Gastrocnemius medialis (tissue), 4 donors: ENCODE results near the gene CASK.

ENCODE experiments used
- POLR2A ChIP-seq, 2 donors: fragments of 450-650 bp; IDR thresholded peaks; one replicate each; pipeline ENCODE4 v1.6.1; 2017; ENCODE audit warnings: antibody characterized with exemption in 2 of 2, mild to moderate bottlenecking in 2 of 2, moderate library complexity in 2 of 2
- TF ChIP-seq, protein P1 (sequence below), 5 experiments: fragments of 450-650 bp in 3 of 5; fragments of 200-600 bp in 2 of 5; sonication (generic) in 2 of 5; IDR thresholded peaks in 4 of 5; conservative IDR thresholded peaks in 1 of 5; 1 replicate in 4 of 5; 2 replicates in 1 of 5; pipeline ENCODE4 v1.5.1; 2016 to 2019; ENCODE audit warnings: antibody characterized with exemption in 5 of 5, mild to moderate bottlenecking in 3 of 5, moderate library complexity in 3 of 5

DNA sequence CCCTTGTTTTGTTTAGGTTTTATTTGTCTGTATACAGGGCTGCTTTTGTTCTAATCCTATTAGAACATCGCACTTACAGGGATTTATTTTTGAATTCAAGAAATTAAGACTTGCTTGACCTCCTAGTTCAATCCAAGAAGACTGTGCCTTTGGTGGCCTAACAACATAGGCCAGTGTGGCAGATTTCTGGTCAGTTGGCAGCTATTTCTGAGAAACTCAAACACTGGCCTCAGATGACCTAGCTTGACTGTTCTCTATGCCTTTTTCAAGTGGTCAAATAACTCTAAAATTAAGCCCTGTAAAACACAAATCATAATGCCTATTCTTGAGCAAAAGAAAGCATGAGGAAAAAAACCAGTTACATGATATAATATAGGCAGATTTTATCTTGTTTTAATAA is 323.8 kb downstream of the CASK start:
- TF ChIP-seq, protein P1, sequence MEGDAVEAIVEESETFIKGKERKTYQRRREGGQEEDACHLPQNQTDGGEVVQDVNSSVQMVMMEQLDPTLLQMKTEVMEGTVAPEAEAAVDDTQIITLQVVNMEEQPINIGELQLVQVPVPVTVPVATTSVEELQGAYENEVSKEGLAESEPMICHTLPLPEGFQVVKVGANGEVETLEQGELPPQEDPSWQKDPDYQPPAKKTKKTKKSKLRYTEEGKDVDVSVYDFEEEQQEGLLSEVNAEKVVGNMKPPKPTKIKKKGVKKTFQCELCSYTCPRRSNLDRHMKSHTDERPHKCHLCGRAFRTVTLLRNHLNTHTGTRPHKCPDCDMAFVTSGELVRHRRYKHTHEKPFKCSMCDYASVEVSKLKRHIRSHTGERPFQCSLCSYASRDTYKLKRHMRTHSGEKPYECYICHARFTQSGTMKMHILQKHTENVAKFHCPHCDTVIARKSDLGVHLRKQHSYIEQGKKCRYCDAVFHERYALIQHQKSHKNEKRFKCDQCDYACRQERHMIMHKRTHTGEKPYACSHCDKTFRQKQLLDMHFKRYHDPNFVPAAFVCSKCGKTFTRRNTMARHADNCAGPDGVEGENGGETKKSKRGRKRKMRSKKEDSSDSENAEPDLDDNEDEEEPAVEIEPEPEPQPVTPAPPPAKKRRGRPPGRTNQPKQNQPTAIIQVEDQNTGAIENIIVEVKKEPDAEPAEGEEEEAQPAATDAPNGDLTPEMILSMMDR (IDR thresholded peaks at IDR 0.05 in 4 of 5, conservative IDR thresholded peaks at IDR 0.05 in 1 of 5) = no peak
- no peak for TF ChIP-seq POLR2A (IDR thresholded peaks at IDR 0.05)
